ENCODE results near the gene C1GALT1C1. TPM values are rescaled to one million over a fixed set of nuclear protein-coding genes. Genes with fewer than 3 reads are reported as not detected.

C1GALT1C1 gene
- total RNA-seq, 2 donors from 2014 or later = 16.6 to 17.9 TPM

GRCh38 chrX:120642871-120643270 lies 13.0 kb upstream of the C1GALT1C1 start:
- H3K4me3 Mint-ChIP-seq = no peak overlapping the region

DNA sequence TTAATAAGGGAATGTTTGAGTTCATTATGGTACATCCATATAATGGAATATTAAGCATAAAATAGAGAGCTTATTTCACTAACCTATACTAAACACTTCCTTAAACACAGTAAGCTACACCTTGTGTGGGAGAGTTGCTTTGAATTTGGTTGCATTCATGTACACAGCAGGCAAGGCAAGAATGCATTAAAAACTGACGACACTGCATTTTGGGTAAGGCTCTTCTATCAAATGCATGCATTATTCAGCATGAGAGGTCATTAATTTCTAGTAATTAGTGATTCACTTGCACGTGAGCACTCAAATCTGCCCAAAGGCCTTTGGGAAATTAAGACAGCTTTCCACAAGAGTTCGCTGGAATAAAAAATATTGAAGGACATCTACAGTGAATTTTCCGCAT lies 8.8 kb upstream of the C1GALT1C1 start:
- H3K36me3 Mint-ChIP-seq (ENCODE audit: low read depth) = no peaks in the 10 kb centered on the region
- H3K4me1 Mint-ChIP-seq = no peaks in the 10 kb centered on the region
- Histone ChIP-seq H3K4me1 (ENCODE audit: control insufficient read depth, insufficient read depth, low read length) (no peaks in the 10 kb centered on the region), H3K4me3 (ENCODE audit: low read length) (no peak overlapping the region), H3K36me3 (ENCODE audit: control insufficient read depth, insufficient read depth, low read length) (no peaks in the 10 kb centered on the region), H3K27me3 (ENCODE audit: control insufficient read depth, insufficient read depth, low read length, poor library complexity, severe bottlenecking) (no peaks in the 10 kb centered on the region), H3K27ac (ENCODE audit: low read depth, low read length) (no peak overlapping the region), H3K9ac (ENCODE audit: extremely low read depth, low read length, poor library complexity, severe bottlenecking) (no peak overlapping the region), H3K9me3 (ENCODE audit: control insufficient read depth, low read length) (no peaks in the 10 kb centered on the region)
- no peak overlapping the region for H3K27ac Mint-ChIP-seq
- TF ChIP-seq, protein P1, sequence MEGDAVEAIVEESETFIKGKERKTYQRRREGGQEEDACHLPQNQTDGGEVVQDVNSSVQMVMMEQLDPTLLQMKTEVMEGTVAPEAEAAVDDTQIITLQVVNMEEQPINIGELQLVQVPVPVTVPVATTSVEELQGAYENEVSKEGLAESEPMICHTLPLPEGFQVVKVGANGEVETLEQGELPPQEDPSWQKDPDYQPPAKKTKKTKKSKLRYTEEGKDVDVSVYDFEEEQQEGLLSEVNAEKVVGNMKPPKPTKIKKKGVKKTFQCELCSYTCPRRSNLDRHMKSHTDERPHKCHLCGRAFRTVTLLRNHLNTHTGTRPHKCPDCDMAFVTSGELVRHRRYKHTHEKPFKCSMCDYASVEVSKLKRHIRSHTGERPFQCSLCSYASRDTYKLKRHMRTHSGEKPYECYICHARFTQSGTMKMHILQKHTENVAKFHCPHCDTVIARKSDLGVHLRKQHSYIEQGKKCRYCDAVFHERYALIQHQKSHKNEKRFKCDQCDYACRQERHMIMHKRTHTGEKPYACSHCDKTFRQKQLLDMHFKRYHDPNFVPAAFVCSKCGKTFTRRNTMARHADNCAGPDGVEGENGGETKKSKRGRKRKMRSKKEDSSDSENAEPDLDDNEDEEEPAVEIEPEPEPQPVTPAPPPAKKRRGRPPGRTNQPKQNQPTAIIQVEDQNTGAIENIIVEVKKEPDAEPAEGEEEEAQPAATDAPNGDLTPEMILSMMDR (conservative IDR thresholded peaks at IDR 0.05) = no peak
- no peaks in the 10 kb centered on the region for H3K27me3 Mint-ChIP-seq (ENCODE audit: insufficient read depth)
- no peak for DNase-seq
- H3K4me3 Mint-ChIP-seq = no peak overlapping the region
- WGBS, 2 experiments (ENCODE audit: insufficient coverage in 1 of 2, insufficient read length in 1 of 2) = 60 to 93% methylated on average over 1 to 4 of the region's 4 CpGs
- H3K9me3 Mint-ChIP-seq = peaks cover 57% of the 10 kb centered on the region

More at GRCh38 chrX:120642871-120643270, 13.0 kb upstream of the C1GALT1C1 start:
- Mint-ChIP-seq H3K9me3 (peaks cover 41% of the 10 kb centered on the region), H3K4me1 (no peaks in the 10 kb centered on the region), H3K27me3 (ENCODE audit: insufficient read depth) (no peaks in the 10 kb centered on the region), H3K36me3 (ENCODE audit: low read depth) (no peaks in the 10 kb centered on the region), H3K27ac (no peak overlapping the region)
- Histone ChIP-seq H3K27ac (ENCODE audit: low read depth, low read length) (no peak overlapping the region), H3K4me3 (ENCODE audit: low read length) (no peak overlapping the region), H3K4me1 (ENCODE audit: control insufficient read depth, insufficient read depth, low read length) (no peaks in the 10 kb centered on the region), H3K9me3 (ENCODE audit: control insufficient read depth, low read length) (no peaks in the 10 kb centered on the region), H3K9ac (ENCODE audit: extremely low read depth, low read length, poor library complexity, severe bottlenecking) (no peak overlapping the region), H3K27me3 (ENCODE audit: control insufficient read depth, insufficient read depth, low read length, poor library complexity, severe bottlenecking) (no peaks in the 10 kb centered on the region), H3K36me3 (ENCODE audit: control insufficient read depth, insufficient read depth, low read length) (no peaks in the 10 kb centered on the region)
- TF ChIP-seq, protein P1 (conservative IDR thresholded peaks at IDR 0.05) = no peak
- no peak for DNase-seq
- WGBS, 2 experiments (ENCODE audit: insufficient coverage in 1 of 2, insufficient read length in 1 of 2) = 80% methylated on average over 1 of the region's 2 CpGs; no CpG with 5 or more reads in 1 of the 2 experiments

- no peaks in the 10 kb centered on the region for H3K4me1 Mint-ChIP-seq
- H3K4me3 ChIP-seq (ENCODE audit: low read length) = no peak overlapping the region
- WGBS, 2 experiments (ENCODE audit: insufficient coverage in 1 of 2, insufficient read length in 1 of 2) = 95% methylated on average over 2 of the region's 2 CpGs; no CpG with 5 or more reads in 1 of the 2 experiments
- H3K27ac ChIP-seq (ENCODE audit: low read depth, low read length) = no peak overlapping the region
- H3K9me3 ChIP-seq (ENCODE audit: control insufficient read depth, low read length) = no peaks in the 10 kb centered on the region
- H3K27me3 Mint-ChIP-seq (ENCODE audit: insufficient read depth) = no peaks in the 10 kb centered on the region
- H3K36me3 ChIP-seq (ENCODE audit: control insufficient read depth, insufficient read depth, low read length) = no peaks in the 10 kb centered on the region
- H3K9me3 Mint-ChIP-seq = peaks cover 34% of the 10 kb centered on the region
- no peaks in the 10 kb centered on the region for H3K27me3 ChIP-seq (ENCODE audit: control insufficient read depth, insufficient read depth, low read length, poor library complexity, severe bottlenecking)
- DNase-seq = no peak
- peaks cover 3% of the 10 kb centered on the region for H3K36me3 Mint-ChIP-seq (ENCODE audit: low read depth)
- TF ChIP-seq, protein P1 (conservative IDR thresholded peaks at IDR 0.05) = no peak
- no peaks in the 10 kb centered on the region for H3K4me1 ChIP-seq (ENCODE audit: control insufficient read depth, insufficient read depth, low read length)
- no peak overlapping the region for H3K27ac Mint-ChIP-seq
- no peak overlapping the region for H3K4me3 Mint-ChIP-seq
- no peak overlapping the region for H3K9ac ChIP-seq (ENCODE audit: extremely low read depth, low read length, poor library complexity, severe bottlenecking)
Measured at GRCh38 chrX:120625371-120625770, 4.5 kb downstream of the C1GALT1C1 start.
